Neural progenitor cell (in vitro differentiated cells): ENCODE data around the gene S100A12.

ENCODE experiments used
- CTCF ChIP-seq: fragments of 200-600 bp; sonication (generic); IDR thresholded peaks from 2 replicates; pipeline ENCODE4 v1.5.1; 2017; ENCODE audit warnings: antibody characterized with exemption, mild to moderate bottlenecking
- EZH2 ChIP-seq: fragments of 200-600 bp; sonication (generic); IDR thresholded peaks from 2 replicates; pipeline ENCODE4 v1.6.1; 2017; ENCODE audit warnings: antibody characterized with exemption, mild to moderate bottlenecking, moderate library complexity
- EZH2phosphoT487 ChIP-seq: fragments of 200-600 bp; sonication (generic); IDR thresholded peaks from 2 replicates; pipeline ENCODE4 v1.6.1; 2017; ENCODE audit warnings: antibody characterized with exemption

DNA sequence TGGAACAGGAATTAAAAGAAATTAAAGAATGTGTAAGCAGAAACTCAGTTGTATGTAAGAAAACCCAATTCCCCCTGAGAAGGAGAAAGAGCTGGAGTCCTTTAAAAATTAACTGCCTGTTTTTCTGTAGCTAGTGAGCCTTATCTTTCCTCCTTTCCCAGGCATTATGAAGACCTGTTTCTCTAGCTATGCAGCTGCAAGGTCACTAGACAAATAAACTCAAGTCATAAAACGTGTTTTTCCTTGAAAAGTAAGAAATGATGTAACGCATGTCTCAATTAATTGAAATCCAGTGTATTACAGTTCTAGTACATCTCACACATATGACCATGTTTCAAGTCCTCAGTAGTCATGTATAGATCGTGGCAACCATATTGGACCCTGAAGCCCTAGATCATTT lies 5.3 kb downstream of the S100A12 start:
- TF ChIP-seq EZH2 (no peak), CTCF (no peak), EZH2phosphoT487 (no peak)
